Thymus (tissue), 11 donors: ENCODE results near the gene FOXO3. TPM values are rescaled to one million over a fixed set of nuclear protein-coding genes. Genes with fewer than 3 reads are reported as not detected.

ENCODE experiments used
- DNase-seq, 9 donors: peaks; one replicate each; pipeline ENCODE4 v3.0.0-alpha.2; 2013; ENCODE audit warnings: low spot score in 9 of 9, low read depth in 6 of 9, missing footprints in 1 of 9
- H3K27ac ChIP-seq, 2 donors: one replicate each; pipeline ENCODE4 v1.5.1; 2013; ENCODE audit warnings: control low read depth in 1 of 2, low read depth in 1 of 2, low read length in 1 of 2, mild to moderate bottlenecking in 1 of 2, moderate library complexity in 1 of 2
- H3K27me3 ChIP-seq, 2 donors: one replicate each; pipeline ENCODE4 v1.5.1; 2013; ENCODE audit warnings: low read length in 1 of 2; ENCODE audit not compliant: control insufficient read depth in 2 of 2, insufficient read depth in 1 of 2
- H3K36me3 ChIP-seq, 2 donors: one replicate each; pipeline ENCODE4 v1.5.1; 2013; ENCODE audit warnings: low read length in 1 of 2, mild to moderate bottlenecking in 1 of 2, moderate library complexity in 1 of 2; ENCODE audit not compliant: control insufficient read depth in 2 of 2, insufficient read depth in 2 of 2
- H3K4me1 ChIP-seq, 2 donors: one replicate each; pipeline ENCODE4 v1.5.1; 2013; ENCODE audit warnings: low read length in 2 of 2; ENCODE audit not compliant: control insufficient read depth in 2 of 2, insufficient read depth in 2 of 2
- H3K4me3 ChIP-seq, 2 donors: one replicate each; pipeline ENCODE4 v1.5.1; 2013; ENCODE audit warnings: low read length in 2 of 2, control low read depth in 1 of 2, mild to moderate bottlenecking in 1 of 2
- H3K9me3 ChIP-seq, 2 donors: one replicate each; pipeline ENCODE4 v1.5.1; 2013; ENCODE audit warnings: low read length in 1 of 2, mild to moderate bottlenecking in 1 of 2; ENCODE audit not compliant: control insufficient read depth in 2 of 2, insufficient read depth in 1 of 2
- WGBS: extraction: QIAGEN DNeasy Blood & Tissue Kit; methylation state at CpG from one replicate; pipeline ENCODE4 v1.1.7; 2013; 5-methylcytosine and 5-hydroxymethylcytosine counted together
- polyA plus RNA-seq: library from polyadenylated mRNA; stranded (reverse); fragments of 200-250 nt; gene quantifications from one replicate; pipeline ENCODE4 v1.2.3, GENCODE V29; 2013
- total RNA-seq: library from RNA; stranded (reverse); fragments of 120-200 nt; gene quantifications from one replicate; pipeline ENCODE4 v1.2.4, GENCODE V29; 2013
- donor health status: healthy.

The FOXO3 gene
- total and polyA plus RNA-seq, 2 donors = 11.2 to 33.6 TPM

DNA sequence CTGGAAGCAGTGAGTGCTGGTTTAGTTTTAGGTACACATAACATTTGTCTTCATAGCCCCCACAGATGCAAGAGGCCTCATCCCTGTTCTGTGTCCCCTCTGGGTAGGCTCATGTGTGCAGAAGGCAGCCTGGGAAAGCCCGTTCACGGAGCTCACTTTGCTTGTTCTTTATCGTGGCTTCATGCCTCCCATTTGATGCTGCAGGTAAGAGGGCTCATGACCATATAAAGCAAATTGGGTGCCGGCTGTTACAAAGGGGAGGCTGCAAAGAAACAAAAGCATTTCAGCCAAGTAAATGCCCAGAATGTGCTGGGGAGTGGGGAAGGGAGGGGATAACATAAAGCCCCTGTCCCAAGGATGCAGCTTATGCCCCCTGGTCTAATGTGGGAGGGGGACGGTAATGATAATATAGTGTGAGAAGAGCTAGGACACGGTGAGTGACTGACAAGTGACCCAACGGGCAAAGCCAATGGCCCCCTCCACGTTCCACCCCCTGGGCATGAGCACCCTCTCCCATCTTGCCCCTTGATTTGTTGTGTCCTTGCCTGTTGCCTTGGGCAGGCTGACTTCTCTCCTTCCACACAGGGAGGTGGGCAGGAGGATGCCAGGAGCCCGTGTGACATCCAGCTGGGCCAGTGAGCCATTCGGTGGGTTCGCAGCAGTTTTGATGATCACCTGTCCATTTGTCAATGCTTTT, 138.0 kb downstream of the FOXO3 start:
- 96% methylated on average over 11 of the region's 11 CpGs for WGBS
- peaks cover 1 to 4% of the 10 kb centered on the region in 2 donors for H3K9me3 ChIP-seq
- H3K27ac ChIP-seq = no peak overlapping the region
- no peak overlapping the region for H3K4me3 ChIP-seq
- no peak for DNase-seq
- no peaks in the 10 kb centered on the region for H3K36me3 ChIP-seq
- H3K27me3 ChIP-seq = no peaks in the 10 kb centered on the region
- no peaks in the 10 kb centered on the region for H3K4me1 ChIP-seq

DNA sequence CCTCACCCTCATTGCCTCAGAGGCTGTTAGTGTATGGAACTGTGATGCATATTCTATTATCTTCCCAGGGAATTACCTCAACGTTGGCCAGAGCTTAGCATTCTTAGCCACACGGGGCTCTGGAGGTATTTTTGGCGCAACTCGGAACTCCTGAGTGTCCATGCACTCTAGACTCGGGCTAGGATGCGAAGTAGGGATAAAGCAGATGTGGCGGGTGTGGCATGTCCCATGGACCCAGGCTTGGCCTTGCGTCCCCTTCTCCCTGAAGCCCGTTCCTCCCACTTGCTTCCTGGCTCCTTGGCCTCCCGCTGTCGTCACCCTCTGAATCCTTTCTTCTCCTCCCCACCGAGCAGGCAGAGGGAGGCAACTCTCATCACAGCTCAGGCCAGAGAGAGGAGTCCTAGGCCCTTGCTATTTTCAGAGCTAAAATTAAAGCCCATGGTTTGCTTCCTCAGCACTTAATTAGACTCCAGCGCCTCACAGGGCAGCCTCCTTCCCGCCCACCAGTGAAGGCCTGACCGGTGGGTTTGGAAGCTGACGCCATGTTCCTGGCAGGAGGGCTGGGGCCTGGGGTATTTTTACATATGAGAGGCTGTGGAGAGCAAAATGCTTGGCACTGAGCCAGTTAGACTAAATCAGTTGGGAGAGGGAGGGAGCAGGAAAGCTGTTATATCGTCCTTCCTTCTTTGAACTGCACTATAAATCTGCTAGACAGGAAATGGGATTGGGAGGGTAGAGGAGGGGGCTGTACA, 138.7 kb downstream of the FOXO3 start:
- no peak for DNase-seq
- no peaks in the 10 kb centered on the region for H3K4me1 ChIP-seq
- H3K36me3 ChIP-seq = no peaks in the 10 kb centered on the region
- no peaks in the 10 kb centered on the region for H3K27me3 ChIP-seq
- WGBS = 92% methylated on average over 17 of the region's 17 CpGs
- no peak overlapping the region for H3K4me3 ChIP-seq
- H3K27ac ChIP-seq = no peak overlapping the region
- peaks cover 1 to 8% of the 10 kb centered on the region in 2 donors for H3K9me3 ChIP-seq

DNA sequence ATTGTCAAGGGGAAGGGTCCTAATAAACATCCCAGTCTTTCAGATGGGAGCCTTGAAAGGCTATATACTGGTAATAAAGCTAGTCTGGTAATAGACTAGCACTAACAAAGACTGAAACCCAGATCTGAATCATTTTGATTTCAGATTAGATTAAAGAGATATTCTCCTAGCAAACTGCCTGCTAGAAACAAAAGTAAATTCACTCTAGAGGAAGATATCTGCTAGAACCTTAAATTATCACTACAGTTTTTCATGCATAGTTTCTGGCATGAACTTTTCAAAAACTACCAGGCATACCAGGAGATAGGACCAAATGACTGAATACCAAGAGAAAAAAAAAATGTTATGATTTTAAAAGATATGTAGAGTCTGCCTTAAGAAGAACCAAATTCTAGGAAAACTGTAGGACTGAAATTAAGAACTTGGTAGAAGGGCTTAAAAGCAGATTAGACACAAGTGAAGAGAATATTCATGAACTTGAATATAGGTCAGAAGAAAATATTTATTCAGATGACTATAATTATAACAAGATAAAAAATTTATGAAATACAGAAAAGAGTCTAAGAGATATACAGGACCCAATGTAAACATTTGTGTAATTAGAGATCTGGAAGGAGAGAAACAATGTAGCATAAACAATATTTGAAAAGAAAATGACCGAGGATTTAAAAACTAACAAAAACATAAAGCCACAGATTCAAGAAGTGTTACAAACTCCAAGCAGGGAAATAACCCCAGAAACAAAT, 141.6 kb downstream of the FOXO3 start:
- H3K4me1 ChIP-seq = no peaks in the 10 kb centered on the region

DNA sequence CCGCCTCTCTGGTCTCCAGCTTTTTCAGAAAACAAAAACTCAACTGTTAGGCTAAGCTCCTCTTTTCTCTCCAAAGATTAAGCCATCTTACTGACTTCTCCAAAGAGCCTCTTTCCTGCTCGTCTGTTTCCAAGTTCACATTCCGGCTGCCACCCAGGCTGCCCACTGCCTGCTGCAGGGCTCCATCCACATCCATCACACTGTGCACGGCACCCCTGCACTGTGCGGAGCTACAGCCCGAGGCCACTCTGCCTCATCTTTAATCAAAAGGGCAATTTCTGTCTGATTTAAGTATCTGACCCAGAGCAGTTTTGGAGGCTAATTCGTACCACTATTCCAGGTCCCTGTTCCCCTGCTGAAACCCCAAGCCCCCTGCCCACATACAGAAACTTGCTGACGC, 145.9 kb downstream of the FOXO3 start:
- H3K27ac ChIP-seq = no peak overlapping the region
- peaks cover 1 to 8% of the 10 kb centered on the region in 2 donors for H3K9me3 ChIP-seq
- no peaks in the 10 kb centered on the region for H3K36me3 ChIP-seq
- no peak overlapping the region for H3K4me3 ChIP-seq
- DNase-seq = no peak
- WGBS = 96% methylated on average over 8 of the region's 8 CpGs
- no peaks in the 10 kb centered on the region for H3K27me3 ChIP-seq
- H3K4me1 ChIP-seq = no peaks in the 10 kb centered on the region

More for the DNA sequence above, 141.6 kb downstream of the FOXO3 start:
- Histone ChIP-seq H3K4me3 (no peak overlapping the region), H3K9me3 (peaks cover 1 to 8% of the 10 kb centered on the region in 2 donors), H3K27me3 (no peaks in the 10 kb centered on the region), H3K36me3 (no peaks in the 10 kb centered on the region), H3K27ac (no peak overlapping the region)
- 99% methylated on average over 1 of the region's 1 CpG for WGBS
- DNase-seq = no peak

DNA sequence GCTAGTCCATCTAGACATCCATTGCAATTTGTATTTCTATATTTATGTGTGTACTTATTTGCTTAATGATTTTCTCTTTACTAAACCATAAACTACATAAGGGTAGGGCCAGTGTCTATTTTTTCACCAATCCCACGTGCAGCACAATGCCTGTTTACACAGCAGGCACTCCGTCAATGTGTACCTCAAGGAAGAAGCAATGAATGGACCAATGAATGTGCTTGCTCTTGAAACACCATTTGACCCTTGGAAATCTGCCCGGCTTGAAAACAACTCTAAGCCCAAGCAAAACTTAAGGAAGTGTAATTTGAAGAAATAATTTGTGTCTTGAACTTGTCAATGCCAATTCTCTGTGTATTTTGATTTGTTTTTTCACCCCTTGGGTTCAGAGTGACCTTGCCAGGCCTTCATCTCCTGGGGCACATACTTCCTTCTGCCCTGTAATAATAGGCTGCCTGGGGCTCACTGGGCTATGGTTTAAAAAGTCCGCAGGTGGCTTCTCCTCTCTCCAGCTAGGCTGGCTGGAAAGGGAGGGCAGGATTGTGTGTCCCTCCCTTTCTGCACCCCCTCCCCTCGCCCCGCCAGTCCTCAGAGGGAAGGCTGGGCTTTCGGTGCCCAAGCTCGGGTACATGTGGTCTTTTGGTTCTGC, 146.7 kb downstream of the FOXO3 start:
- WGBS = 88% methylated on average over 8 of the region's 8 CpGs
- no peaks in the 10 kb centered on the region for H3K27me3 ChIP-seq
- no peaks in the 10 kb centered on the region for H3K4me1 ChIP-seq
- no peak overlapping the region for H3K4me3 ChIP-seq
- no peak overlapping the region for H3K27ac ChIP-seq
- no peaks in the 10 kb centered on the region for H3K36me3 ChIP-seq
- peaks cover 0 to 5% of the 10 kb centered on the region in 2 donors for H3K9me3 ChIP-seq
- DNase-seq = no peak

DNA sequence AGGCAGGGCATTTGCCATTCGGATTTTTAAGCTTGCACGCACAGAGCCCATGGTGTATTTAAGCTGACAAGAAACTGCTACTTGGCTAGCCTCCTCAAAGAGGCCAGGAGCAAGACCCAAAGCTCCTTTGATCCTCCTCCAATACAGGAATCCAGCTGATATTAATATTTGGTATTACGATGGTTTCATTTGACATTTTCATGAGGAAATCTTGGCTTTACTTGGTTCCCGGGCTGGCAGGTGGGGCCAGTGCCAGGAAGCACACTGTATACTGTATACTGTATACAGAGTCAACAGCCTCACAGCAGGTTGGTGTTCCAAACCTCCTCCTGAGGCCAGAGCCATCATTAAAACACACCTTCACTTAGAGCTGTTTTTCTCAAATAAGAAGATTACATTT, 149.3 kb downstream of the FOXO3 start:
- Histone ChIP-seq H3K36me3 (no peaks in the 10 kb centered on the region), H3K27ac (no peak overlapping the region), H3K27me3 (no peaks in the 10 kb centered on the region), H3K4me1 (peaks cover 0 to 20% of the 10 kb centered on the region in 2 donors), H3K9me3 (no peaks in the 10 kb centered on the region), H3K4me3 (no peak overlapping the region)
- WGBS = 98% methylated on average over 4 of the region's 4 CpGs
- DNase-seq = no peak

DNA sequence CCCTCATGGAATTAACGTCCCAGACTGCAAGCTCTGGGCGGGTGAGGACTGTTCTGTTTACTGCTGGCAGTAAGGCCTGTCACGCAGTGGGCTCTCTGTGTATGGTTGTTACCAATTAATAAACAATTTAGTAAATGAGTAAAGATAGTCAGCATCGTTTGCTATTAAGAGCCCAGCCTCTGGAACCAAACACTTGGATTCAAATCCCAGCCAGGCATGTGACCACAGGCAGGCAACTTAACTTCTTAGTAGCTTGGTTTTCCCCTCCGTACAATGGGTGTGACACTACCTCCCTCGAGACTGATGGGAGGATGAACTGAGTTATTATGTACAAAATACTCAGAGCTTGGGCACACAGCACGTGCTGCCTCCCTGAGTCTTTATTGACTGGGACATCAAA, 149.8 kb downstream of the FOXO3 start:
- Histone ChIP-seq H3K36me3 (no peaks in the 10 kb centered on the region), H3K4me3 (no peak overlapping the region), H3K4me1 (peaks cover under 1 to 25% of the 10 kb centered on the region in 2 donors), H3K9me3 (no peaks in the 10 kb centered on the region), H3K27ac (no peak overlapping the region), H3K27me3 (no peaks in the 10 kb centered on the region)
- no peak for DNase-seq
- 96% methylated on average over 7 of the region's 7 CpGs for WGBS

DNA sequence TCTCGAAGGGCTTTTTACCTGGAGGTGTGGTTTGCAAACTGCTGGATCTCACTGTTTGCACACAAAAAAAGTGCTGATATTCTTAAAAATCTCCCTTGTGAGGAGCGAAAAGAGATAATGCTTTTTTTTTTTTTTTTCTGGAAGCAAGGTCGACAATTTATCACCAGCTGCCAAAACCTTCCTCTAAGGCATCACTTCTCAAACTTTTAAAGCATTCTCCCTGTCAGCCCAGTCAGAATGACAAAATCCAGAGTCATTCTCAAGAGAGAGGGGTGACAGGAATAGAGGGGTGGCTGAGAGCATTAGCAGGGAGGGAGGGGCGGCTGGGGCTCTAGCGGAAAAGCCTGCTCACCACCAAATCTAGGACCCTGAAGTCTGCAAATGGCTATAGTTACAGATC, 150.4 kb downstream of the FOXO3 start:
- Histone ChIP-seq H3K27me3 (no peaks in the 10 kb centered on the region), H3K36me3 (no peaks in the 10 kb centered on the region), H3K4me3 (no peak overlapping the region), H3K4me1 (peaks cover 3 to 29% of the 10 kb centered on the region in 2 donors), H3K9me3 (no peaks in the 10 kb centered on the region), H3K27ac (no peak overlapping the region)
- DNase-seq = no peak
- 92% methylated on average over 5 of the region's 5 CpGs for WGBS
